Mesendoderm (in vitro differentiated cells): Measurements from ENCODE around the gene IGFALS.
A peak's percentile ranks its signal among the peaks of the same experiment; 100 is the strongest.

Source experiments
- DNase-seq: peaks from one replicate; pipeline ENCODE4 v3.0.0; 2013
- H2AK5ac ChIP-seq: 2 replicates; pipeline ENCODE4 v1.6.1; 2013; ENCODE audit warnings: low read length, inconsistent platforms
- H2BK120ac ChIP-seq: 2 replicates; pipeline ENCODE4 v1.6.1; 2013; ENCODE audit warnings: low read depth, mild to moderate bottlenecking, low read length, moderate library complexity, mixed read lengths
- H2BK15ac ChIP-seq: replicated peaks from 2 replicates; pipeline ENCODE4 v1.6.1; 2013; ENCODE audit warnings: low read depth, mild to moderate bottlenecking, moderate library complexity
- H2BK5ac ChIP-seq: 2 replicates; pipeline ENCODE4 v1.6.1; 2013; ENCODE audit warnings: low read length, inconsistent platforms
- H3K18ac ChIP-seq: 2 replicates; pipeline ENCODE4 v1.6.1; 2013; ENCODE audit warnings: mild to moderate bottlenecking, low read length, mixed read lengths
- H3K23ac ChIP-seq: one replicate; pipeline ENCODE4 v1.6.1; 2013; ENCODE audit warnings: low read length
- H3K27ac ChIP-seq: 2 replicates; pipeline ENCODE4 v1.5.1; 2013; ENCODE audit warnings: low read depth, mild to moderate bottlenecking, inconsistent platforms, low read length, moderate library complexity
- H3K27me3 ChIP-seq: 2 replicates; pipeline ENCODE4 v1.6.1; 2013; ENCODE audit warnings: low read length, control low read depth, mild to moderate bottlenecking, inconsistent platforms; ENCODE audit not compliant: insufficient read depth, poor library complexity
- H3K36me3 ChIP-seq: 2 replicates; pipeline ENCODE4 v1.6.1; 2013; ENCODE audit warnings: low read length, inconsistent platforms; ENCODE audit not compliant: control insufficient read depth, insufficient read depth
- H3K4ac ChIP-seq: one replicate; pipeline ENCODE4 v1.6.1; 2013; ENCODE audit warnings: low read depth, mild to moderate bottlenecking, low read length, moderate library complexity
- H3K4me1 ChIP-seq: 2 replicates; pipeline ENCODE4 v1.6.1; 2013; ENCODE audit warnings: low read depth, low read length, inconsistent platforms; ENCODE audit not compliant: control insufficient read depth
- H3K4me2 ChIP-seq: 2 replicates; pipeline ENCODE4 v1.6.1; 2013; ENCODE audit warnings: low read length
- H3K4me3 ChIP-seq: 2 replicates; pipeline ENCODE4 v1.5.1; 2013; ENCODE audit warnings: mild to moderate bottlenecking, low read length
- H3K56ac ChIP-seq: one replicate; pipeline ENCODE4 v1.6.1; 2013; ENCODE audit warnings: low read length
- H3K79me1 ChIP-seq: 2 replicates; pipeline ENCODE4 v1.6.1; 2013; ENCODE audit warnings: low read length, inconsistent platforms
- H3K79me2 ChIP-seq: 2 replicates; pipeline ENCODE4 v1.6.1; 2013; ENCODE audit warnings: mild to moderate bottlenecking, low read length; ENCODE audit not compliant: control insufficient read depth, insufficient read depth
- H3K9ac ChIP-seq: 2 replicates; pipeline ENCODE4 v1.6.1; 2013; ENCODE audit warnings: low read length, inconsistent platforms
- H4K5ac ChIP-seq: one replicate; pipeline ENCODE4 v1.6.1; 2013; ENCODE audit warnings: low read length
- H4K8ac ChIP-seq: one replicate; pipeline ENCODE4 v1.6.1; 2013; ENCODE audit warnings: low read depth, mild to moderate bottlenecking, control low read depth, low read length, moderate library complexity
- WGBS: extraction: QIAGEN DNeasy Blood & Tissue Kit; methylation state at CpG from one replicate; pipeline ENCODE4 v1.1.7; 2013; ENCODE audit warnings: low lambda C conversion rate, missing lambda C conversion rate; ENCODE audit not compliant: insufficient coverage; ENCODE audit errors: extremely low coverage; 5-methylcytosine and 5-hydroxymethylcytosine counted together

Gene IGFALS

GRCh38 chr16:1830213-1830612, 36.7 kb upstream of the IGFALS start:
- no peak overlapping the region for H3K23ac ChIP-seq

GRCh38 chr16:1828645-1829410, 35.3 kb upstream of the IGFALS start:
- Histone ChIP-seq H2AK5ac (no peak overlapping the region), H3K18ac (no peak overlapping the region), H3K4me1 (no peaks in the 10 kb centered on the region), H3K4ac (no peak overlapping the region), H2BK5ac (no peak overlapping the region), H3K9ac (no peak overlapping the region), H2BK120ac (no peak overlapping the region), H3K27ac (no peak overlapping the region), H4K5ac (no peak overlapping the region), H3K4me2 (no peak overlapping the region), H3K79me2 (peaks cover 2% of the 10 kb centered on the region), H3K79me1 (peaks cover 9% of the 10 kb centered on the region), H2BK15ac (no peak overlapping the region), H3K23ac (no peak overlapping the region), H3K4me3 (no peak overlapping the region), H3K56ac (no peak overlapping the region), H3K27me3 (no peaks in the 10 kb centered on the region), H3K36me3 (no peaks in the 10 kb centered on the region), H4K8ac (no peak overlapping the region)
- no peak for DNase-seq
- no CpG with 5 or more reads among the region's 11 CpGs for WGBS

More at GRCh38 chr16:1830213-1830612, 36.7 kb upstream of the IGFALS start:
- no peak overlapping the region for H3K9ac ChIP-seq
- no peak overlapping the region for H2BK120ac ChIP-seq
- H2BK15ac ChIP-seq: no peak overlapping the region
- DNase-seq: no peak
- no peak overlapping the region for H3K4me3 ChIP-seq
- H4K5ac ChIP-seq: no peak overlapping the region
- no peak overlapping the region for H3K4ac ChIP-seq
- H3K4me2 ChIP-seq: no peak overlapping the region
- no peaks in the 10 kb centered on the region for H3K4me1 ChIP-seq
- H2BK5ac ChIP-seq: no peak overlapping the region
- no peak overlapping the region for H3K56ac ChIP-seq
- peaks cover 2% of the 10 kb centered on the region for H3K79me2 ChIP-seq
- no peak overlapping the region for H4K8ac ChIP-seq
- no peak overlapping the region for H3K18ac ChIP-seq
- no peaks in the 10 kb centered on the region for H3K36me3 ChIP-seq
- peaks cover 9% of the 10 kb centered on the region for H3K79me1 ChIP-seq
- WGBS: no CpG with 5 or more reads among the region's 3 CpGs
- H2AK5ac ChIP-seq: no peak overlapping the region
- H3K27ac ChIP-seq: no peak overlapping the region
- H3K27me3 ChIP-seq: no peaks in the 10 kb centered on the region

- peak within 1 kb of the TSS; percentile 49 for H3K4ac ChIP-seq
- no peak within 1 kb of the TSS for H2BK120ac ChIP-seq
- peak within 1 kb of the TSS; percentile 79 for H3K4me2 ChIP-seq
- peak within 1 kb of the TSS; percentile 85 for H3K9ac ChIP-seq
- H3K4me1 ChIP-seq: no peaks in the 10 kb centered on the region
- no peaks in the 10 kb centered on the region for H3K27me3 ChIP-seq
- H3K56ac ChIP-seq: peak within 1 kb of the TSS; percentile 98
- peak within 1 kb of the TSS; percentile 88 for H3K4me3 ChIP-seq
- H3K79me2 ChIP-seq: peaks cover 2% of the 10 kb centered on the region
- no peak within 1 kb of the TSS for H2BK15ac ChIP-seq
- peak; percentile 95 for DNase-seq
- H4K5ac ChIP-seq: no peak within 1 kb of the TSS
- no peak within 1 kb of the TSS for H3K23ac ChIP-seq
- no CpG with 5 or more reads among the region's 104 CpGs for WGBS
- H3K18ac ChIP-seq: peak within 1 kb of the TSS; percentile 69
- H3K79me1 ChIP-seq: peaks cover 9% of the 10 kb centered on the region
- no peaks in the 10 kb centered on the region for H3K36me3 ChIP-seq
- H2AK5ac ChIP-seq: no peak within 1 kb of the TSS
- no peak within 1 kb of the TSS for H3K27ac ChIP-seq
- no peak within 1 kb of the TSS for H2BK5ac ChIP-seq
- H4K8ac ChIP-seq: no peak within 1 kb of the TSS
Observed at GRCh38 chr16:1826691-1827573, 33.4 kb upstream of the IGFALS start, which contains the start of the genes FAHD1 and HAGH. TSS of gene FAHD1 (plus strand) at chr16:1827206. CDS start at chr16:1827239, 33 bp downstream. TSS of gene HAGH (minus strand) at chr16:1826825. CDS start at chr16:1826787, 38 bp downstream.

- no peak overlapping the region for H2BK15ac ChIP-seq
- no peak overlapping the region for H4K5ac ChIP-seq
- no peak overlapping the region for H2BK5ac ChIP-seq
- H3K27me3 ChIP-seq: no peaks in the 10 kb centered on the region
- H3K9ac ChIP-seq: peak overlapping the region; percentile 66
- H3K4ac ChIP-seq: peak overlapping the region; percentile 49
- H3K4me1 ChIP-seq: no peaks in the 10 kb centered on the region
- WGBS: no CpG with 5 or more reads among the region's 96 CpGs
- peaks cover 2% of the 10 kb centered on the region for H3K79me2 ChIP-seq
- no peaks in the 10 kb centered on the region for H3K36me3 ChIP-seq
- H2BK120ac ChIP-seq: no peak overlapping the region
- peak; percentile 71 for DNase-seq
- no peak overlapping the region for H4K8ac ChIP-seq
- peak overlapping the region; percentile 26 for H3K4me3 ChIP-seq
- no peak overlapping the region for H3K18ac ChIP-seq
- H2AK5ac ChIP-seq: no peak overlapping the region
- no peak overlapping the region for H3K27ac ChIP-seq
- H3K56ac ChIP-seq: peak overlapping the region; percentile 56
- H3K4me2 ChIP-seq: peak overlapping the region; percentile 79
- H3K23ac ChIP-seq: no peak overlapping the region
- peaks cover 9% of the 10 kb centered on the region for H3K79me1 ChIP-seq
Observed at GRCh38 chr16:1825864-1826690, 32.6 kb upstream of the IGFALS start.

GRCh38 chr16:1825381-1825863, 31.9 kb upstream of the IGFALS start:
- no peak overlapping the region for H2AK5ac ChIP-seq
- H3K4me3 ChIP-seq: no peak overlapping the region
- peaks cover 9% of the 10 kb centered on the region for H3K79me1 ChIP-seq
- H3K4ac ChIP-seq: no peak overlapping the region
- H3K23ac ChIP-seq: no peak overlapping the region
- no peaks in the 10 kb centered on the region for H3K27me3 ChIP-seq
- no peaks in the 10 kb centered on the region for H3K4me1 ChIP-seq
- H2BK15ac ChIP-seq: no peak overlapping the region
- no peak overlapping the region for H4K8ac ChIP-seq
- peaks cover 2% of the 10 kb centered on the region for H3K79me2 ChIP-seq
- no peak overlapping the region for H2BK5ac ChIP-seq
- no peaks in the 10 kb centered on the region for H3K36me3 ChIP-seq
- H4K5ac ChIP-seq: no peak overlapping the region
- H3K4me2 ChIP-seq: peak overlapping the region; percentile 79
- H3K18ac ChIP-seq: no peak overlapping the region
- DNase-seq: no peak
- H2BK120ac ChIP-seq: no peak overlapping the region
- H3K27ac ChIP-seq: no peak overlapping the region
- WGBS: no CpG with 5 or more reads among the region's 15 CpGs
- H3K56ac ChIP-seq: no peak overlapping the region
- H3K9ac ChIP-seq: peak overlapping the region; percentile 66
